K562 treated with DMSO at 1 percent for 24 hours (cell line): ENCODE measurements around the gene TRDMT1. TPM values are rescaled to one million over a fixed set of nuclear protein-coding genes. Genes with fewer than 3 reads are reported as not detected.

Experiments
- total RNA-seq: library from RNA; unstranded; fragments of 300-600 nt; gene quantifications from 2 replicates; pipeline ENCODE4 v1.2.3, GENCODE V29; 2022; ENCODE audit warnings: low read depth; ENCODE audit not compliant: insufficient read depth

The TRDMT1 gene, protein sequence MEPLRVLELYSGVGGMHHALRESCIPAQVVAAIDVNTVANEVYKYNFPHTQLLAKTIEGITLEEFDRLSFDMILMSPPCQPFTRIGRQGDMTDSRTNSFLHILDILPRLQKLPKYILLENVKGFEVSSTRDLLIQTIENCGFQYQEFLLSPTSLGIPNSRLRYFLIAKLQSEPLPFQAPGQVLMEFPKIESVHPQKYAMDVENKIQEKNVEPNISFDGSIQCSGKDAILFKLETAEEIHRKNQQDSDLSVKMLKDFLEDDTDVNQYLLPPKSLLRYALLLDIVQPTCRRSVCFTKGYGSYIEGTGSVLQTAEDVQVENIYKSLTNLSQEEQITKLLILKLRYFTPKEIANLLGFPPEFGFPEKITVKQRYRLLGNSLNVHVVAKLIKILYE
- total RNA-seq = 1.6 and 3.6 TPM in 2 replicates

DNA sequence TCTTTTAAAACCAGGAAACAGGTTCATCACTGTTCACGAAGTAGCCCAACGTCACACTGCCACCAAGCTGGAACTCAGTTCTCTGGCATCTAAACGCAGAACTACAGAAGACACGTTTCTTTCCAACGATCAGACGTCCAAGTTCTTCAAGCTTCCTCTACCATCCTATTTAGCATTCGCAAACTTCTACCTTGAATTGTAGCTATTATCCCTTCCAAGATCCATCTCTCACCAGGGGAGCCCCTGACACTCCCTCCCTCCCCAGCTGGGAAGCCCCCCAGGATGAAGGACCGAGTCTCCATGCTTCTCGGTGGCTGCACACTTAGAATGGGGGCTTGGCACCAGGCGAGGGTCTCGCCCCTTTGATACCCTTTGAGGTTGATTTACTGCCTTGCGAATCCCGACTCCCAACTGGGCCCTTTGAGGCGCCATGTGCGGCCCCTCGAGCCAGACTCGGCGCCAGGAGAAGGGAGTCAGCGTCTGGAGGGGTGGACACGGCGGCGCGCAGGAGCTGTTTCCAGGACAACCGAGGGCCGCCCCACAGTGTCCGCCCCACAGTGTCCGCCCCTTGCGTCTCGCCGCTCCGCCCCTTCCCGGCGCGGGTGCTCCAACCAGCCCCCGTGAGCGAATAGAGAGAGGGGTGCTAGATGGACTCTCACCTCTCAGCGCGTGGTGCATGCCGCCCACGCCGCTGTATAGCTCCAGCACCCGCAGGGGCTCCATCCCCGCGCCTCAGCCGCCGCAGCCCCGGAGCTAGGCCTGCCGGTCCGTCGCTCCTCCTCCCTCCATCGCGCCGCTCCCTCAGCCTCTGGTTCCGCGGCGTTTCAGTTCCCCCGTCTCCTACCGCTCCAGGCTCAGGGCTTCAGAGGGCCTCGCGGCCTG is at the start of gene TRDMT1:
TRDMT1 (minus strand) TSS at position 761 of the 882 bp plus-strand sequence; CDS start at position 723, 38 bp downstream.

GRCh38 chr10:17228091-17229015 is 26.9 kb upstream of the TRDMT1 start, which contains the start of gene VIM:
Gene VIM, plus strand, starts transcription at chr10:17228241. Its CDS starts 1,182 bp downstream, at chr10:17229423.

DNA sequence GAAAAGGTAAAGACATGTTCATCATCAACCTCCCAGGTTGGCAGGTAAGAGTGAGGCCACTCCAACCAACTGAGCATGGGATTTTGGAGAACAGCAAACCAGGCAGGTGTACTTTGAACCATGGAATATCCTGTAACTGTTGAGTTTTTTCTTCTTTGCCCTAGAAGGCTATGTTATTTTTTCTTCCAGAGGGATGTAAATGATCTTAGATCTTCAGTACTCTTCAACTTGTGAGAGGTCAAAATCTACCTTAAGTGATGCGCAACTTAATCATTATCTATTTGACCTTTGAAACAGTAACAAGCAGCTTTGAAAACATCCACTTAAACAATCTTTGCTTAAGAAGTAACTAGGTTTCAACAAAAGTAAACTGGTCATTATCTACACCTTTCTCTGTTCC is 71.7 kb downstream of the TRDMT1 start, which contains the start of gene CUBN:
CUBN (minus strand) TSS at position 71 of the 400 bp plus-strand sequence; CDS start at position 25, 46 bp downstream.

Other genes starting within 250 kb of the TRDMT1 start
- 0.50 TPM in 1 of 2 replicates, not detected in the other for gene CUBN, start 71.9 kb downstream of the TRDMT1 start, total RNA-seq
- gene VIM, start 26.6 kb upstream of the TRDMT1 start, total RNA-seq = 831 and 987 TPM in 2 replicates